BJ (cell line): ENCODE results near the gene MANSC4. TPM values are rescaled to one million over a fixed set of nuclear protein-coding genes. Genes with fewer than 3 reads are reported as not detected.

Experiments
- CTCF ChIA-PET: fragments of 350-600 bp; formaldehyde crosslinking; extraction: SDS; loops from one replicate; lab custom pipeline; 2021; ENCODE audit warnings: antibody characterized with exemption, inconsistent platforms; lab: Yijun Ruan, JAX
- POLR2A ChIA-PET: fragments of 300-600 bp; sonication (Branson Sonifier 250); formaldehyde crosslinking; extraction: SDS; loops from one replicate; lab custom pipeline; 2021; ENCODE audit warnings: antibody characterized with exemption; lab: Charles Lee
- DNase-seq: peaks from one replicate; pipeline ENCODE4 v3.0.0-alpha.2; 2011; ENCODE audit warnings: low read depth
- H3K27me3 ChIP-seq: 2 replicates; pipeline ENCODE4 v1.6.0; 2011; ENCODE audit warnings: low read length; ENCODE audit not compliant: control insufficient read depth, insufficient read depth
- H3K36me3 ChIP-seq: 2 replicates; pipeline ENCODE4 v1.5.1; 2011; ENCODE audit warnings: low read length; ENCODE audit not compliant: control insufficient read depth, insufficient read depth
- H3K4me3 ChIP-seq: 2 replicates; pipeline ENCODE4 v1.5.1; 2011; ENCODE audit warnings: low read depth, mild to moderate bottlenecking, control low read depth, low read length
- CTCF ChIP-seq: IDR thresholded peaks from 2 replicates; pipeline ENCODE4 v1.5.1; 2011; ENCODE audit warnings: low read depth, mild to moderate bottlenecking, control low read depth, inconsistent platforms, low read length, moderate library complexity; ENCODE audit not compliant: insufficient read depth
- polyA plus RNA-seq: library from polyadenylated mRNA; depleted of rRNA; stranded (reverse); fragments of >200 nt; gene quantifications from 2 replicates; pipeline ENCODE4 v1.2.3, GENCODE V29; 2011

Gene MANSC4
- polyA plus RNA-seq, 1 experiment: not detected

- ChIA-PET POLR2A (no interaction called here), CTCF (interaction anchor here (2.1 kb wide), 1 partner anchor 20 kb away, joined by 6 read pairs; no protein-coding TSS in a partner anchor)
- no peaks in the 10 kb centered on the region for H3K27me3 ChIP-seq
- H3K36me3 ChIP-seq: peaks cover 3% of the 10 kb centered on the region; the same call in 1 of the 2 replicates
- no peak overlapping the region for H3K4me3 ChIP-seq
- no peak for TF ChIP-seq CTCF
- no peak for DNase-seq
Measured at GRCh38 chr12:27801630-27802029, 21.6 kb upstream of the MANSC4 start.

- Histone ChIP-seq H3K27me3 (no peaks in the 10 kb centered on the region), H3K4me3 (no peak overlapping the region), H3K36me3 (peaks cover 3% of the 10 kb centered on the region; the same call in 1 of the 2 replicates)
- ChIA-PET POLR2A (no interaction called here), CTCF (interaction anchor here (2.1 kb wide), 1 partner anchor 20 kb away, joined by 6 read pairs; no protein-coding TSS in a partner anchor)
- no peak for TF ChIP-seq CTCF
- DNase-seq: no peak
Measured at GRCh38 chr12:27800819-27801218, 20.8 kb upstream of the MANSC4 start.

DNA sequence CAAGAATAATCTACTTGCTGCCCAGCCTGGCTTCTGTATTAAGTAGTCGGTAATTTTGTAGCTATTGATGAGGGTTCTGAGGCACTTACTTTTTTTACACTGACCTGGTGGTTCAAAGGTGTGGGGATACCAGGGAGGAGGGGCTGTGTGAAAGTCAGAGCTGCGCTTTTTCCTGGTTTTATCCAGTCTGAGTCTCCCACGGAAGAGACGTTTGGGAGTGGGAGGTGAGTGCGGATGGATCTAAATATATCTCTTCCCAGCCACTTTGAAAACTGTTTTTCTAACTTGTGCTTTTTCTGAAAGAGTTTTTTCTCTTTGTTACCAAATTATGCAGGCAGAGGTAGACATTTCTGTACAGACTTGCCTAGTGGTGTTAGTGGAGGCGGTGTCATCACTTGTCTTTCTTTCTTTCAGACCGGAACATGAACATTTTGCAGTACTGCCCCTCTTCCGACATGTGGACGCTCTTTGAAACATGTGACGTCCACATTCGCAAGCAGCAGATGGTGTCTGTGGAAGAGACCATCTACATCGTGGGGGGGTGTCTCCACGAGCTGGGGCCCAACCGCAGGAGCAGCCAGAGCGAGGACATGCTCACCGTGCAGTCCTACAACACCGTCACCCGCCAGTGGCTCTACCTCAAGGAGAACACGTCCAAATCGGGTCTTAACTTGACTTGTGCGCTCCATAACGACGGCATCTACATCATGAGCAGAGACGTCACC is 17.4 kb upstream of the MANSC4 start:
- H3K27me3 ChIP-seq: no peaks in the 10 kb centered on the region
- H3K36me3 ChIP-seq: peaks cover 4% of the 10 kb centered on the region; the same call in 1 of the 2 replicates
- no peak for TF ChIP-seq CTCF
- ChIA-PET CTCF (no interaction called here), POLR2A (no interaction called here)
- H3K4me3 ChIP-seq: no peak overlapping the region
- DNase-seq: no peak

DNA sequence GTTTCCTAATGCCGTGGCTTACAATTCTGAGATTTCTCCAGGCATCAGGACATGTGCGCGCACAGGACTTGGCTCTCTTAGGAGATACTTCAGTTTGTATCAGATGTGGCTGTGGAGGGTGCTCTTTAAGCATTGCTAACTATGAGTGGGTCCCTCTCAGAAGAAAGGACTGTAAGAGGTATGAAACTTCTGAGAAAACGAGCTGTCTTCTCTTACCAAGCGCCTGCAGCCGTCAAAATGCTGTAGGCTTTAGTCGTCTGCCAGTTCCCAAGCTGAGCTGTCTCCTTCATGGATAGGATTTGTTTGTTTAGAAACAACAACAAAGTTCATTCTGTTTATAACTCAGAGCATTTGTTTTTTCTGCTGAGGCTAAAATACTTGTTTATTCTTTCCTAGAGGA is 16.1 kb upstream of the MANSC4 start:
- no peak for TF ChIP-seq CTCF
- ChIA-PET CTCF (interaction anchor here (1.0 to 1.5 kb wide), 5 partner anchors 12 to 47 kb away, joined by 3 to 4 read pairs (median 3); no protein-coding TSS in a partner anchor), POLR2A (no interaction called here)
- no peak for DNase-seq
- H3K27me3 ChIP-seq: no peaks in the 10 kb centered on the region
- no peak overlapping the region for H3K4me3 ChIP-seq
- H3K36me3 ChIP-seq: peaks cover 4% of the 10 kb centered on the region; the same call in 1 of the 2 replicates

DNA sequence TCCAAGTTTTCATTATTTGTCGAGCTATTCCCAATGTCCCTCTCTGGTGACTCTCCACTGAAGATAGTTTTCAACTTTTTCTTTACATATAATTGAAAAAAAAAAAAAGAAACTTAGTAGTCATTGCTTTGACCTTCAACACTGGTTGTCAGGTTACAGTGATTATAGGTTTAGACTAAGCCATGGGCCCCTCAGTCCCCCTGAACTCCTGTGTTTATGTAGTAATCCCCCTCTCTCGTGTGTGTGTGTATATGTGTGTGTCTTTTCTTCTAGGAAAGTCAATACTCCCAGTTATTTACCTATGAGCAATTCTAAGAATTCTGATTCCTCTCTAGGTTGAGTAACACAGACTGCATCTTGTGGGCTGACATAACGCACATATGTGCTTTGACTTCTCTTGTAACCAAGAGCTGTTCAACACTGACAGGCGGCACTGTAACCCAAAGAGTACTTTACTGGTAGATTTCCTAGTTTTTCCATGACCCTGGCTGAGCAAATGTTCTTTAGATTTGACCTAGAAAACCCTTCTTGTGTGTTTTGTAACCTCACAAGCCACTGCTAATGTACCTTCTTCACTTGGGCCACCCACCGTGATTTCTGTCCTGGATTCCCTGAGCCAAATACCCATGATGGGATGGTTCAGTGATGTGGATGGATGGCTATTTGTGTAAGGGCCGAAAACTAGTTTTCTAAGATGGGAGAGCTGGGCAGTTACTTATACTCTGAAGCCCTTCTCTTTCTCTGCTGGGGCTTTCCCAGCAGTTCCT is 15.0 kb upstream of the MANSC4 start:
- POLR2A ChIA-PET: interaction anchor here (0.7 kb wide), 1 partner anchor 43 kb away, joined by 10 read pairs; no protein-coding TSS in a partner anchor
- H3K4me3 ChIP-seq: no peak overlapping the region
- H3K27me3 ChIP-seq: no peaks in the 10 kb centered on the region
- peaks cover 4% of the 10 kb centered on the region; the same call in 1 of the 2 replicates for H3K36me3 ChIP-seq
- no peak for DNase-seq
- CTCF ChIA-PET: interaction anchor here (1.0 to 1.5 kb wide), 4 partner anchors 11 to 25 kb away, joined by 3 to 4 read pairs (median 3); no protein-coding TSS in a partner anchor
- no peak for TF ChIP-seq CTCF
